Chondrocyte (in vitro differentiated cells): ENCODE data around the gene ZNF747. TPM values are rescaled to one million over a fixed set of nuclear protein-coding genes. Genes with fewer than 3 reads are reported as not detected.
"Not testable (repeated sequence)": the region's sequence is repeated elsewhere in the genome, so short reads cannot be mapped to it uniquely, and the experiment has no call there.

Source experiments
- DNase-seq: peaks from one replicate; pipeline ENCODE4 v3.0.0; 2021; ENCODE audit warnings: mixed read lengths, low spot score
- H3K27ac Mint-ChIP-seq: one replicate; pipeline ENCODE4 v1.8.0; 2021; ENCODE audit warnings: mild to moderate bottlenecking, moderate library complexity, mixed read lengths; ENCODE audit not compliant: unreplicated experiment
- H3K27me3 Mint-ChIP-seq: 2 replicates; pipeline ENCODE4 v1.8.0; 2021; ENCODE audit warnings: low read depth, mixed read lengths
- H3K36me3 Mint-ChIP-seq: 2 replicates; pipeline ENCODE4 v1.8.0; 2021; ENCODE audit warnings: low read depth, mixed read lengths
- H3K4me1 Mint-ChIP-seq: 2 replicates; pipeline ENCODE4 v1.8.0; 2021; ENCODE audit warnings: low read depth, mild to moderate bottlenecking, mixed read lengths
- H3K4me3 Mint-ChIP-seq: one replicate; pipeline ENCODE4 v1.8.0; 2021; ENCODE audit warnings: mild to moderate bottlenecking, moderate library complexity, mixed read lengths; ENCODE audit not compliant: unreplicated experiment
- H3K9me3 Mint-ChIP-seq: 2 replicates; pipeline ENCODE4 v1.8.0; 2021; ENCODE audit warnings: low read depth, mixed read lengths
- CTCF ChIP-seq: fragments of 200-600 bp; sonication (generic); IDR thresholded peaks from 2 replicates; pipeline ENCODE4 v1.5.0; 2021; ENCODE audit warnings: antibody characterized with exemption, mild to moderate bottlenecking, moderate library complexity
- total RNA-seq: library from RNA; stranded (reverse); gene quantifications from 3 replicates; pipeline ENCODE4 v1.2.1, GENCODE V29; 2021

The ZNF747 gene
- total RNA-seq, 1 donor from 2014 or later = 6.7 TPM

DNA sequence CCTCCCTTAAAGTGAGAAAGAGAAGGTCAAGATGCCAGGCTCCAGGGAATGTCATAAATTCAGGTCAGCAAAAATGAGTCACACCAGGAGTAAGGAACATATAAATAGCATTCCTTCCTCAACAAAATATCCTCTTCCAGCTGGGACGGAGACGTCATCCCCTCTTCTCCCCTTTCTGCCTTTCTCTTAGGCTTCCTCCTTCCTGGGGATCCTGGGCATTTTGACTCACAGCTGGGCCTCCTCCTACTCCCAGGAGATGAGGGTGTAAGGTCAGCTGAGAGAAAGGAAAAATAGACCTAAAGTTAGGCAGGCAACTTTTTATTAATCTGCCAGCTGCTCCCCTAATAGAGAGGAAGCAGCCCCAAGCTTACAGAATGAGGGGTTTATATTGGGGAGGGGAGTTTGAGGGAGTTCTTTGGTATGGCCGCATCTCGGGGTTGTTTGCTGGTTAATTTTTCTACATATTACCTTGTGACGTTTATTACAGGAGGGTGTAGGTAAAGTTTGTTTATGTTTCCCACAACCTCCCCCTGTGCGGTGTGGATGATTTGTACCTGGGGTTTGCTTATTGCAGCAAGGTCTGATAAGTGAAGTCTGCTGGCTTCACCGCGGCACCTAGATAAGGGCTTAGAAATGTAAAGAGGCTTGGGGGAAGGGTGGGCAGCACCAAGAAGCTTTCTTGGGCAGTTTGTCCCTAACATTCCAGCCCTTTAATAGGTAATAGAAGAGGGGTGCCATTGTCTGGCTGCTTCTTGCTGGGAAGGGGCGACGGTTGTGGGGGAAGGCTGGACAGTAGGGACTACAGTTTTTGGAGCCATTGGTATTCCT, 7.1 kb upstream of the ZNF747 start:
- DNase-seq = no peak
- no peak for TF ChIP-seq CTCF
- H3K27me3 Mint-ChIP-seq = no peaks in the 10 kb centered on the region
- no peaks in the 10 kb centered on the region for H3K36me3 Mint-ChIP-seq
- H3K9me3 Mint-ChIP-seq = no peaks in the 10 kb centered on the region
- H3K27ac Mint-ChIP-seq = no peak overlapping the region
- no peaks in the 10 kb centered on the region for H3K4me1 Mint-ChIP-seq
- H3K4me3 Mint-ChIP-seq = no peak overlapping the region

DNA sequence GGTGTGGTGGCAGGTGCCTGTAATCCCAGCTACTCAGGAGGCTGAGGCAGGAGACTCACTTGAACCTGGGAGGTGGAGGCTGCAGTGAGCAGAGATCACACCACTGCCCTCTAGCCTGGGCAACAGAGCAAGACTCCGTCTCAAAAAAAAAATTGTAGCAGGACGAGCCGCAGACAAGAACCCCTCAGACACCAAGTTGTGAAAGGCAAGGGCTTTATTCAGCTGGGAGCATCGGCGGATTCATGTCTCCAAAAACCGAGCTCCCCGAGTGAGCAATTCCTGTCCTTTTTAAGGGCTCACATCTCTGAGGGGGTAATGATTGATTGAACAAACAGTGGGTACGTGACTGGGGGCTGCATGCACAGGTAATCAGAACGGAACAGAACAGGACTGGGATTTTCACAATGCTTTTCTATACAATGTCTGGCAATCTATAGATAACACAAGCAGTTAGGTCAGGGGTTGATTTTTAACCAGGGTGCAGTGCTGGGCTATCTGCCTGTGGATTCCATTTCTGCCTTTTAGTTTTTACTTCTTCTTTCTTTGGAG, 6.3 kb upstream of the ZNF747 start:
- DNase-seq, H3K27ac Mint-ChIP-seq, H3K36me3 Mint-ChIP-seq, H3K4me1 Mint-ChIP-seq, H3K27me3 Mint-ChIP-seq, H3K4me3 Mint-ChIP-seq, H3K9me3 Mint-ChIP-seq: not testable (repeated sequence)

DNA sequence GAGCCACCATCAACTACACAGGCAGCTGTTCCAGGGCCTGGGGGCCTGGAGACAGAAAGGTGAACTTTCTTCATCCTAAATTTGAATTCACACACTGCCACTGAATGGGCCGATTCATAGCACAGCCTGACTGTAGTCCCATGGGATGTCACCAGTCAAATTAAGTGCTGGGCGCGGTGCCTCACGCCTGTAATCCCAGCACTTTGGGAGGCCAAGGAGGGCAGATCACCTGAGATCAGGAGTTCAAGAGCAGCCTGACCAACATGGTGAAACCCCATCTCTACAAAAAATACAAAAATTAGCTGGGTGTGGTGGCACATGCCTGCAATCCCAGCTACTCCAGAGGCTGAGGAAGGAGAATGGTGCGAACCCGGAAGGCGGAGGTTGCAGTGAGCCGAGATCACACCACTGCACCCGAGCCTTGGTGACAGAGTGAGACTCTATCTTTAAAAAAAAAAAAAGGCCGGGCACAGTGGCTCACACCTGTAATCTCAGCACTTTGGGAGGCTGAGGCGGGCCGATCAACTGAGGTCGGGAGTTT, 5.4 kb upstream of the ZNF747 start:
- H3K4me1 Mint-ChIP-seq = peaks cover 10% of the 10 kb centered on the region
- not testable (repeated sequence) for H3K36me3 Mint-ChIP-seq, H3K27ac Mint-ChIP-seq, DNase-seq, H3K9me3 Mint-ChIP-seq, H3K27me3 Mint-ChIP-seq, H3K4me3 Mint-ChIP-seq

DNA sequence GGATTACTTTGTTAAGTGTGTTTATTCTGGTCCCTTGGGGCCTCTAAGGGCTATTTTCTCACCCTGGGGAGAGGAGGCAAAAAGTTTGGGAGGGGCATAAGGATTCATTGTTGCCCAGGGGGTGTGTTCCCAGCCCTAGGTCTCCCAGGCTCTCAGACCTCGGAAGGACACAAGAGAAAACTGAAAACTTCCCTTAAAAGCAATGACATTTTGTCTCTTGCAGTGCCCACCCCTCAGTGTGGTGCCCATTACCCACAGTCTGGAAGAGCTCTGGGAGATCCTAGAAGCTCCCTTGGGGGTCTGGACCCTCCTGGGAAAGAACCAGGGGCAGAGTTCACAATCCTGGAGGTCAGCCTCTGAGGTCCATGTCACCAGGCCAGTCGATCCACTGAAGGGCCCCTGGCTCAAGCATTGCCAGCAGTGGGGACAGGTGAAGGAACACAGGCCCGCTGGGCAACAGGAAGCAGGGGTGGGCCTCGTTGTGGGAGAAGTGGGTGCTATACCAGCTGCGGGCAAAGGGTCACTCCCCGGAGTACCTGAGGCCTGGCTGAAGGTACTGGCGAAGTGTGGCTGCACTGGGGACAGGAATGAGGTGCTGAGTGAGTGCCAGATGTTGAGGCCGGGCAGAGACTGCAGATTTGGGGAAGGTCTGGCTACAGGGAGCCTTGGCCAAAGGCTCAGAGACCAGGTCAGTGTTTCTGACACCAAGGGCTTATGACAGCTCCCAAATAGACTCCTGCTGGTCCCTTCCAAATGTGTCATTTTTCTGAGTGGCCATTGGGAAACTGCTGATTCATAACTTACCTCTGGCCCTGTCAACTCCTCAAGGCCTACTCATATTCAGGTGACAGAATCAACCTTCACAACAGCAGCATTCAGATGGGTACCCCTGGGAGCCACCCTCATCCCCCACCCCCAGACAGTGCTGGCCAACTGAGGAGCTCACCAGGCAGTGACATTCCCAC, 4.6 kb upstream of the ZNF747 start:
- Mint-ChIP-seq H3K36me3 (no peaks in the 10 kb centered on the region), H3K27ac (no peak overlapping the region), H3K4me3 (no peak overlapping the region), H3K9me3 (no peaks in the 10 kb centered on the region), H3K27me3 (no peaks in the 10 kb centered on the region), H3K4me1 (peaks cover 13% of the 10 kb centered on the region)
- DNase-seq = no peak
- no peak for TF ChIP-seq CTCF

- H3K36me3 Mint-ChIP-seq, H3K27me3 Mint-ChIP-seq, H3K4me3 Mint-ChIP-seq, H3K27ac Mint-ChIP-seq, H3K9me3 Mint-ChIP-seq, DNase-seq: not testable (repeated sequence)
- H3K4me1 Mint-ChIP-seq = peaks cover 17% of the 10 kb centered on the region
Observed at GRCh38 chr16:30536391-30537024, 1.9 kb upstream of the ZNF747 start.

GRCh38 chr16:30535777-30536190, 1.1 kb upstream of the ZNF747 start:
- Mint-ChIP-seq H3K4me3 (peak overlapping the region; percentile 88), H3K27ac (peak overlapping the region; percentile 87), H3K36me3 (no peaks in the 10 kb centered on the region), H3K27me3 (no peaks in the 10 kb centered on the region), H3K4me1 (peaks cover 17% of the 10 kb centered on the region), H3K9me3 (no peaks in the 10 kb centered on the region)
- peak; percentile 58 for TF ChIP-seq CTCF
- DNase-seq = no peak
